Esophagus squamous epithelium (tissue), 4 donors: ENCODE data around the gene TRUB1.

Source experiments
- CTCF ChIP-seq, 6 experiments: fragments of 450-650 bp in 4 of 6; fragments of 200-600 bp in 2 of 6; sonication (generic) in 2 of 6; IDR thresholded peaks; one replicate each; pipeline ENCODE4 v1.5.1; 2016 to 2019; ENCODE audit warnings: antibody characterized with exemption in 6 of 6, mild to moderate bottlenecking in 4 of 6, moderate library complexity in 4 of 6
- POLR2A ChIP-seq, 4 donors: fragments of 450-650 bp; IDR thresholded peaks; one replicate each; pipeline ENCODE4 v1.6.1; 2017; ENCODE audit warnings: antibody characterized with exemption in 4 of 4, mild to moderate bottlenecking in 4 of 4, moderate library complexity in 3 of 4

GRCh38 chr10:114990991-114991390 is 53.0 kb downstream of the TRUB1 start:
- TF ChIP-seq CTCF (IDR thresholded peaks at IDR 0.05) (no peak), POLR2A (IDR thresholded peaks at IDR 0.05) (no peak)
